Muscle layer of colon (tissue), 2 donors: Measurements from ENCODE around the gene PPARA.

ENCODE experiments used
- H3K27ac ChIP-seq: one replicate; pipeline ENCODE4 v1.7.0; 2013; ENCODE audit warnings: low read depth, mild to moderate bottlenecking, low read length, moderate library complexity
- H3K27me3 ChIP-seq, 2 donors: one replicate each; pipeline ENCODE4 v1.7.0; 2013; ENCODE audit warnings: low read length in 2 of 2, mild to moderate bottlenecking in 2 of 2; ENCODE audit not compliant: insufficient read depth in 2 of 2, control insufficient read depth in 1 of 2
- H3K36me3 ChIP-seq: one replicate; pipeline ENCODE4 v1.7.0; 2013; ENCODE audit warnings: mild to moderate bottlenecking, low read length; ENCODE audit not compliant: insufficient read depth
- H3K4me1 ChIP-seq: one replicate; pipeline ENCODE4 v1.7.0; 2013; ENCODE audit warnings: mild to moderate bottlenecking, low read length; ENCODE audit not compliant: insufficient read depth
- H3K4me3 ChIP-seq, 2 donors: one replicate each; pipeline ENCODE4 v1.7.0; 2013; ENCODE audit warnings: low read length in 2 of 2, low read depth in 1 of 2, mild to moderate bottlenecking in 1 of 2, moderate library complexity in 1 of 2
- H3K9ac ChIP-seq: one replicate; pipeline ENCODE4 v1.7.0; 2013; ENCODE audit warnings: low read length
- H3K9me3 ChIP-seq: one replicate; pipeline ENCODE4 v1.7.0; 2013; ENCODE audit warnings: mild to moderate bottlenecking, low read length
- donor health status: abdominal sarcoma.
- donor health status: Adenocarcinoma of cecum.

PPARA gene

DNA sequence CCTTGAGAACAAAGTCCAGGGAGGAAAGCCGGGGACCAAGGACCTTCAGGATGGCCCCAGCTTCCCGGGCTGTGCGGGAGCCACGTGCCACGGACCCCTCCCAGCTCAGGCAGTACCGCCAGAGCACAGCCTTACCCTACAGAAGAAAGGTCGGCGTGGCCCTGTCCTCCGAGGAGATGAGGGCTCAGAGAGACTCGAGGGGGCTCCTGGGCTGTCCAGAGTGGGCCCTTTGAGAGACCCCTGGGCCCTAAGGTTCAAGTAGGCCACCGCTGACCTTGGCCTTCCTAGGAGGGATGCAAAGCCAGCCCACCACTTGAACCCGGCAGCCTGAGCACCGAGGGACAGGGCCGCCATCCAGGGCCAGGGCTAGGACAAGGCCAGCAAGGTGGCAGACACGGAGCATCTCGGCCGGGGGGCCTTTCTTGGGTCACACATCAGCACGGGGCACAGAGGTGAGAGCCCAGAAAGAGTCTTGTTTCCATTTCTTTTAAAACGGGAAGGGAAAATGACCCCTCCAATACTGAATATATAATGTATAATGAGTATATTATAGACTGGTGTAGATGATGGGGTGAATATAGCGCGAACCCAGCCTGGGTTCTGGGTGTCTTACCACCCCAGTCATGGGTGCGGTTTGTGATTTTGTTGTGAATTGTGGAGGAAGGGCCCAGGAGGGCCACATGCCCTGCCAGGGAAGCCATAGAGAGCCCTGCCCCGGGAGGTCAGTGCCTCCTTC lies 34.4 kb upstream of the PPARA start:
- Histone ChIP-seq H3K27ac (peak overlapping the region; percentile 65), H3K9me3 (no peaks in the 10 kb centered on the region), H3K9ac (no peak overlapping the region), H3K27me3 (no peaks in the 10 kb centered on the region), H3K4me3 (no peak overlapping the region), H3K36me3 (peaks cover 13% of the 10 kb centered on the region), H3K4me1 (peaks cover 43% of the 10 kb centered on the region)

GRCh38 chr22:46116491-46116958 lies 33.8 kb upstream of the PPARA start:
- Histone ChIP-seq H3K36me3 (peaks cover 10% of the 10 kb centered on the region), H3K9me3 (no peaks in the 10 kb centered on the region), H3K4me1 (peaks cover 40% of the 10 kb centered on the region), H3K27ac (peak overlapping the region; percentile 65), H3K4me3 (no peak overlapping the region), H3K9ac (no peak overlapping the region), H3K27me3 (no peaks in the 10 kb centered on the region)

DNA sequence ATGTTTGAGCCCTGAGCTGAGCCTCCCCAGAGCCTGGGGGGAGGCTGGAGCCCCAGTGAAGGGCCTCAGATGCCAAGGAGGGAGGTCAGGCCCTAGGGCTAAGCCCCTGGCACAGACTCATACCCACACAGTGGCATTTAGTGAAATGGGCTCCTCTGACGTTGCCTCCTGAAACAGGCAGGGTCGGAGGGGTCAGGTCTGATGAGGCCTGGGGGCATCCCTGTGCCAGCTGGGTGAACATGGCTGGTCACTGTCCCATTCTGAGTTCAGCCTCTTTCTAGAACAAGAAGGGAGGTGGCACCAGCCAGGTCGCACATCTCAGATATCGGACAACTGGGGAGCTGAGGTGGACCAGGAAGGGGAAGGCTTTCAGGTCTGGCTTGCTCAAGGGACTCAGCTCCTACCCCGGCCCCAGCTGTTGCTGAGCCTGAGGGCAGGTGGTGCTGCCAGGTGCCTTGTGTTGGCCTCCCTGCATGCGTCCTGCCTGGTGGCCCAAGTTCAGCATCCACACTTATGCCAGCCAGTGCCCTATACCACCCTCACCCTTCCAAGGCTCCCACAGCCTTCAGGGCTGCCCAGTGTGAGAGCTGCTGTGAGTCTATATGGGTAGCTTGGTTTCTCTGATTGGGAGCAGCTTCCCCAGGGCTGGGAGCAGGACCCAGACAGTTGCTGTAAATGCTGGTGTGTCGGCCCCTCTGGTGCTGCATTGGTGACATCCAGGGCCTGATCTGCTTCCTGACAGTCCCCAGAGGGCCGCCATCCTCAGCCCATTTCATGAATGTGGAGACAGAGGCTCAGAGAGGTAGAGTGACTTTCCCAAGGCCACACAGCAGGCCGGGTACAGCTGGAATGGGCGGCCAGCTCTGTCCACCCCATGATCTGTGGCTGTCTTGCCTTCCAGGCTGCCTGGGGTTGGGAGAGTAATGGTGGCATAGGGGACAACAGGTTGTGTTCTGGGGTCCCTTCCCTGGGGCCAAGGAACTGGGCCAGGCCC lies 32.8 kb upstream of the PPARA start:
- H3K9ac ChIP-seq = no peak overlapping the region
- no peak overlapping the region for H3K4me3 ChIP-seq
- H3K27me3 ChIP-seq = no peaks in the 10 kb centered on the region
- peaks cover 34% of the 10 kb centered on the region for H3K4me1 ChIP-seq
- peaks cover 9% of the 10 kb centered on the region for H3K36me3 ChIP-seq
- H3K9me3 ChIP-seq = no peaks in the 10 kb centered on the region
- H3K27ac ChIP-seq = peak overlapping the region; percentile 47

GRCh38 chr22:46119093-46119728 lies 31.1 kb upstream of the PPARA start:
- Histone ChIP-seq H3K9me3 (no peaks in the 10 kb centered on the region), H3K27ac (no peak overlapping the region), H3K4me1 (peaks cover 17% of the 10 kb centered on the region), H3K27me3 (no peaks in the 10 kb centered on the region), H3K4me3 (no peak overlapping the region), H3K36me3 (no peaks in the 10 kb centered on the region), H3K9ac (no peak overlapping the region)

DNA sequence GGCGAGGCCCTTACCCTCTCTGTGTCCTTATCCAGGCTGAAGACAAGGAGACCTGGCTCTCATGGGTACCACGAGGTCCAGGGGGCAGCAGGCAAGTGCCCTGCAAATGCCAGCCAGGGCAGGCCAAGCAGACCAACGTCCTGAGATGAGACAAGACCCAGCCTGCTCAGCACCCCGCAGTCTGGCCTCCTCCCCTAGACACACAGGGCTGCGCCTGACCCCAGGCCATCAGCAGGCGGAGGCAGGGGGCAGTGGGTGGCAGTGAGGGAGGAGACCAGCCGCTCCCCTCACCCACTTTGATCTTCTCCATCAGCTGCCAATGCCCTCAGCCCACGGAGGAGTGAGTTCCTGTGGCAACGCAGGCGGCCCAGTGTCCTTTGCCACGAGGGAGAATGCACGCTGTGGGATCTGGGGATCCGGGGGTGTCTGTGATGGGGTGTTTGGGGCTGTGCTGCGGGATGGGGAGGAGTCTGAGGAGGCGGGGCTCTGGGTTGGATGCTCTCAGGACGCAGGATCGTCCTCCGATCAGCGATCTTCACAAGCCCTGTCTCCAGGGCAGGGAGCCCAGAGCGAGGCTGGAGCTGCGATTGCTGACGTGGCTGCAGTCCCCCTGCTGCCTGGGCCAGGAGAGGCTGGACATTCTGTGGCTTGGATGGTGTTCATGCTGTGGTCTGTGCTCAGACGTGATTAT lies 30.5 kb upstream of the PPARA start:
- H3K9me3 ChIP-seq = no peaks in the 10 kb centered on the region
- no peak overlapping the region for H3K4me3 ChIP-seq
- no peak overlapping the region for H3K27ac ChIP-seq
- H3K36me3 ChIP-seq = no peaks in the 10 kb centered on the region
- peaks cover 12% of the 10 kb centered on the region for H3K4me1 ChIP-seq
- no peaks in the 10 kb centered on the region for H3K27me3 ChIP-seq
- no peak overlapping the region for H3K9ac ChIP-seq

DNA sequence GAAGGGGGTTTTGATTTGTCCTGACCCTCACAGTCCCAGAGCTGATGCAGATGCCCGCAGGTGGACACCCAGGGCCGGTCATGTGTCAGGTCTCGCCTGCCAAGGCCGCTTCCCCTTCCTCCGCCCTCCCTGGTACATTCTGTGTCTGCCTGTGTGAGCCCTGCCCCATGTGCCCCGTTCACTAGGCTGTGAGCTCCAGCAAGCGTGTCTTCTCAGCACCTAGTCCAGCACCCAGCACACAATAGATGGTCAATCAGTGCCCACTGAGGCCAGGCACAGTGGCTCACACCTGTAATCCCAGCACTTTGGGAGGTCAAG lies 29.9 kb upstream of the PPARA start:
- no peaks in the 10 kb centered on the region for H3K9me3 ChIP-seq
- no peak overlapping the region for H3K4me3 ChIP-seq
- peaks cover 7% of the 10 kb centered on the region for H3K4me1 ChIP-seq
- H3K27me3 ChIP-seq = no peaks in the 10 kb centered on the region
- H3K27ac ChIP-seq = no peak overlapping the region
- H3K9ac ChIP-seq = no peak overlapping the region
- no peaks in the 10 kb centered on the region for H3K36me3 ChIP-seq

GRCh38 chr22:46121079-46121478 lies 29.2 kb upstream of the PPARA start:
- no peaks in the 10 kb centered on the region for H3K36me3 ChIP-seq
- peaks cover 5% of the 10 kb centered on the region for H3K4me1 ChIP-seq
- no peak overlapping the region for H3K9ac ChIP-seq
- no peak overlapping the region for H3K4me3 ChIP-seq
- no peak overlapping the region for H3K27ac ChIP-seq
- no peaks in the 10 kb centered on the region for H3K27me3 ChIP-seq
- no peaks in the 10 kb centered on the region for H3K9me3 ChIP-seq

DNA sequence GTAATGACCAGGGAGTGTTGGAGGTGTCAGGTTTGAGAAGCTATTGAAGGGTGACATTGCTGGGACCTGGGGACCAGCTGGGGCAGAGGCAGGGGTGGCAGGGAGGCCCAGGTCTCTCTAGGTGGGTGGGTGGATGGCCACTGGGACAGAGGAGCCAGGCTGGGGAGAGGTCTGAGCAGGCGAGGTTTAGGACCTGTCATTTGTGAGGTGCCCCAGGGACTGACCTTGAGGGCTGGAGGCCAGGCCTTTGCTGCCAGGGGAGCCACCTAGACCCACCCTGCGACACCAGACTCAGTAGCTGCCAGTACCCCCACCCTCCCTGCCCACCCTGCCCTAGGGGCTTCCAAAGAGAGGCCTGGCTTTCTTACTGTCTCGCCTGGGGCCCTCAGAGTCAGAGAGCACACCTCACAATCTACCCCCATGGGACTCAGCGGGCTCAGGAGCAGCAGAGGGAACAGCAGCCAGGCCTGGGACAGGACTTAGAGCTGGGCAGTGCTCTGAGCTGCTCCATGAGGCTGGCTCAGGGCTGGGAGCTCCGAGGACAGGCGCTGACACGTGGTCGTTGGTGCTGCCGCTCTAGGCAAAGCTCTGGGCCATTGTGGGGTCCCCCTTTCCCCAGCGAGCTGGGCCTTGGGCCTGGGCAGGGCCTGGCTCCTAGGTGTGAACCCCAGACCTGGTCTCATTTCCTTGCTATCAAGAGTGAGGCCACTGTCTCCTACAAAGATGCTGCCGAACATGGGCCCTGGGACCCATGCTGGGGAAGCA lies 28.6 kb upstream of the PPARA start:
- peaks cover 3% of the 10 kb centered on the region for H3K4me1 ChIP-seq
- H3K27ac ChIP-seq = no peak overlapping the region
- no peaks in the 10 kb centered on the region for H3K27me3 ChIP-seq
- no peak overlapping the region for H3K9ac ChIP-seq
- no peaks in the 10 kb centered on the region for H3K9me3 ChIP-seq
- H3K4me3 ChIP-seq = no peak overlapping the region
- H3K36me3 ChIP-seq = no peaks in the 10 kb centered on the region

- H3K4me3 ChIP-seq = no peak overlapping the region
- no peaks in the 10 kb centered on the region for H3K4me1 ChIP-seq
- H3K36me3 ChIP-seq = no peaks in the 10 kb centered on the region
- no peak overlapping the region for H3K27ac ChIP-seq
- no peaks in the 10 kb centered on the region for H3K27me3 ChIP-seq
- no peak overlapping the region for H3K9ac ChIP-seq
- no peaks in the 10 kb centered on the region for H3K9me3 ChIP-seq
Observed at GRCh38 chr22:46122511-46122971, 27.8 kb upstream of the PPARA start.

DNA sequence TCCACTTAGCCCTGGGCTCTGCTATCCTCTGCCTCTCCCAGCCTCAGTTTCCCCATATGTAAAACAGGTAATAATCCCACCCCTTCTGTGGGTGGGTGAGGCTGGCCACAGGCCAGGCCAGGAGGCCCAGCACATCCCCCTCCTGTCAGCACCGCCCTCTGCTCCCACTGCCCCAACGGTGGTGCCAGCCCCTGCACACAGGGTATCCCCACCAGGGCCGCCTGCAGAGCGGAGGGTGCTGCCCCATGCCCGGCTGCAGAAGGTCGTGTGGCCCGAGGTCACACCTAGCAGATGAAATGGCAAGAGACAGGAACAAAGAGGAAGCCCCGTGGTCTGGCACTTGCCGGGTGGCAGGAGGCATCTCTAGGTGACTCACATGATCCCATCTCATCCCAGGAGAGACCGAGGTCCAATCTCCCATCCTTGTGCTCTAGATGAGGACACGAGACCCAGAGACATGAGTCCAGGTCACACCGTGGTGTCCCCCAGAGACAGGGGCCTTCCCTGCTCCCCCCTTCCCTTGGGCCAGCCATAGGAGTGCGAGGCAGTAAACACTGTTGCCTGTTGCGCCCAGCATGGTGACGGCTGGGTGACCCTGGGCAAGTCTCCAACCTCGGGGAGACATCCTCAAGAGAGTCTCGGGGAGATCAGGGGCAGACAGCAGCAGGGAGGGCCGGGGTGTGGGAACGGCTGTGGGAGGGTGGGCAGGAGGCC lies 27.2 kb upstream of the PPARA start:
- H3K9me3 ChIP-seq = no peaks in the 10 kb centered on the region
- no peak overlapping the region for H3K4me3 ChIP-seq
- no peaks in the 10 kb centered on the region for H3K36me3 ChIP-seq
- no peaks in the 10 kb centered on the region for H3K27me3 ChIP-seq
- no peak overlapping the region for H3K27ac ChIP-seq
- H3K9ac ChIP-seq = no peak overlapping the region
- no peaks in the 10 kb centered on the region for H3K4me1 ChIP-seq
